ENCODE data around the gene DDRGK1. TPM values are rescaled to one million over a fixed set of nuclear protein-coding genes. Genes with fewer than 3 reads are reported as not detected.
"Not testable (repeated sequence)": the region's sequence is repeated elsewhere in the genome, so short reads cannot be mapped to it uniquely, and the experiment has no call there.

Gene DDRGK1
- total RNA-seq, 1 experiment from 2014 or later: 22.0 TPM

GRCh38 chr20:3224681-3225421 is 20.4 kb upstream of the DDRGK1 start:
- Histone ChIP-seq H3K27ac (ENCODE audit: low read length) (no peak overlapping the region), H3K9ac (ENCODE audit: low read length) (no peak overlapping the region), H3K27me3 (ENCODE audit: low read length) (no peaks in the 10 kb centered on the region), H3K79me2 (ENCODE audit: low read length) (no peaks in the 10 kb centered on the region), H3K9me2 (replicated peaks; ENCODE audit: insufficient read depth, low read length) (no peaks in the 10 kb centered on the region), H3K9me3 (ENCODE audit: low read length) (no peaks in the 10 kb centered on the region), H2AFZ (ENCODE audit: low read length) (no peak overlapping the region), H3K36me3 (ENCODE audit: insufficient read depth, low read length) (no peaks in the 10 kb centered on the region), H3K4me3 (ENCODE audit: low read length) (no peak overlapping the region), H4K20me1 (ENCODE audit: insufficient read depth, low read depth, low read length) (no peaks in the 10 kb centered on the region), H3K4me2 (ENCODE audit: low read depth, low read length, poor library complexity, severe bottlenecking) (no peak overlapping the region), H3K4me1 (ENCODE audit: low read length) (no peaks in the 10 kb centered on the region)
- no peak for DNase-seq

- Histone ChIP-seq H2AFZ (ENCODE audit: low read length) (no peak overlapping the region), H4K20me1 (ENCODE audit: insufficient read depth, low read depth, low read length) (no peaks in the 10 kb centered on the region), H3K4me1 (ENCODE audit: low read length) (no peaks in the 10 kb centered on the region), H3K36me3 (ENCODE audit: insufficient read depth, low read length) (no peaks in the 10 kb centered on the region), H3K9me2 (replicated peaks; ENCODE audit: insufficient read depth, low read length) (no peaks in the 10 kb centered on the region), H3K27me3 (ENCODE audit: low read length) (no peaks in the 10 kb centered on the region), H3K79me2 (ENCODE audit: low read length) (no peaks in the 10 kb centered on the region), H3K4me3 (ENCODE audit: low read length) (no peak overlapping the region), H3K9me3 (ENCODE audit: low read length) (no peaks in the 10 kb centered on the region), H3K4me2 (ENCODE audit: low read depth, low read length, poor library complexity, severe bottlenecking) (no peak overlapping the region), H3K27ac (ENCODE audit: low read length) (no peak overlapping the region), H3K9ac (ENCODE audit: low read length) (no peak overlapping the region)
- DNase-seq: no peak
These were observed 19.7 kb upstream of the DDRGK1 start for GRCh38 chr20:3223994-3224680.

GRCh38 chr20:3223651-3223993 is 19.1 kb upstream of the DDRGK1 start:
- Histone ChIP-seq H3K4me1 (ENCODE audit: low read length) (no peaks in the 10 kb centered on the region), H2AFZ (ENCODE audit: low read length) (no peak overlapping the region), H3K9me2 (replicated peaks; ENCODE audit: insufficient read depth, low read length) (no peaks in the 10 kb centered on the region), H3K79me2 (ENCODE audit: low read length) (no peaks in the 10 kb centered on the region), H3K9me3 (ENCODE audit: low read length) (no peaks in the 10 kb centered on the region), H3K27me3 (ENCODE audit: low read length) (no peaks in the 10 kb centered on the region), H3K4me3 (ENCODE audit: low read length) (no peak overlapping the region), H3K4me2 (ENCODE audit: low read depth, low read length, poor library complexity, severe bottlenecking) (no peak overlapping the region), H4K20me1 (ENCODE audit: insufficient read depth, low read depth, low read length) (no peaks in the 10 kb centered on the region), H3K27ac (ENCODE audit: low read length) (no peak overlapping the region), H3K36me3 (ENCODE audit: insufficient read depth, low read length) (no peaks in the 10 kb centered on the region), H3K9ac (ENCODE audit: low read length) (no peak overlapping the region)
- no peak for DNase-seq

GRCh38 chr20:3222635-3223600 is 18.4 kb upstream of the DDRGK1 start:
- H3K4me2 ChIP-seq (ENCODE audit: low read depth, low read length, poor library complexity, severe bottlenecking): no peak overlapping the region
- H3K4me1 ChIP-seq (ENCODE audit: low read length): peaks cover 3% of the 10 kb centered on the region; the same call in 1 of the 2 replicates

GRCh38 chr20:3221398-3222226 is 17.1 kb upstream of the DDRGK1 start:
- Histone ChIP-seq H3K9me2 (replicated peaks; ENCODE audit: insufficient read depth, low read length) (no peaks in the 10 kb centered on the region), H3K36me3 (ENCODE audit: insufficient read depth, low read length) (no peaks in the 10 kb centered on the region), H3K9ac (ENCODE audit: low read length) (no peak overlapping the region), H3K27me3 (ENCODE audit: low read length) (no peaks in the 10 kb centered on the region), H4K20me1 (ENCODE audit: insufficient read depth, low read depth, low read length) (no peaks in the 10 kb centered on the region), H2AFZ (ENCODE audit: low read length) (no peak overlapping the region), H3K4me3 (ENCODE audit: low read length) (no peak overlapping the region), H3K27ac (ENCODE audit: low read length) (no peak overlapping the region), H3K9me3 (ENCODE audit: low read length) (no peaks in the 10 kb centered on the region), H3K4me2 (ENCODE audit: low read depth, low read length, poor library complexity, severe bottlenecking) (no peak overlapping the region), H3K4me1 (ENCODE audit: low read length) (peaks cover 3% of the 10 kb centered on the region; the same call in 1 of the 2 replicates), H3K79me2 (ENCODE audit: low read length) (no peaks in the 10 kb centered on the region)
- DNase-seq: no peak

More at GRCh38 chr20:3222635-3223600, 18.4 kb upstream of the DDRGK1 start:
- Histone ChIP-seq H4K20me1 (ENCODE audit: insufficient read depth, low read depth, low read length) (no peaks in the 10 kb centered on the region), H3K4me3 (ENCODE audit: low read length) (no peak overlapping the region), H3K9me3 (ENCODE audit: low read length) (no peaks in the 10 kb centered on the region), H3K27ac (ENCODE audit: low read length) (no peak overlapping the region), H3K27me3 (ENCODE audit: low read length) (no peaks in the 10 kb centered on the region), H3K79me2 (ENCODE audit: low read length) (no peaks in the 10 kb centered on the region), H2AFZ (ENCODE audit: low read length) (no peak overlapping the region), H3K9ac (ENCODE audit: low read length) (no peak overlapping the region), H3K36me3 (ENCODE audit: insufficient read depth, low read length) (no peaks in the 10 kb centered on the region), H3K9me2 (replicated peaks; ENCODE audit: insufficient read depth, low read length) (no peaks in the 10 kb centered on the region)
- no peak for DNase-seq

- Histone ChIP-seq H3K27me3 (ENCODE audit: low read length) (no peaks in the 10 kb centered on the region), H2AFZ (ENCODE audit: low read length) (no peak overlapping the region), H3K4me3 (ENCODE audit: low read length) (no peak overlapping the region), H3K27ac (ENCODE audit: low read length) (no peak overlapping the region), H3K79me2 (ENCODE audit: low read length) (0 out of 2 replicates have a peak, but pooled peaks cover 2% of the 10 kb centered on the region), H3K9me2 (replicated peaks; ENCODE audit: insufficient read depth, low read length) (no peaks in the 10 kb centered on the region), H3K9me3 (ENCODE audit: low read length) (no peaks in the 10 kb centered on the region), H3K4me2 (ENCODE audit: low read depth, low read length, poor library complexity, severe bottlenecking) (peak overlapping the region; percentile 37), H3K4me1 (ENCODE audit: low read length) (peaks cover 3% of the 10 kb centered on the region; the same call in 1 of the 2 replicates), H3K36me3 (ENCODE audit: insufficient read depth, low read length) (peaks cover 10% of the 10 kb centered on the region), H3K9ac (ENCODE audit: low read length) (no peak overlapping the region), H4K20me1 (ENCODE audit: insufficient read depth, low read depth, low read length) (no peaks in the 10 kb centered on the region)
- DNase-seq: peak; percentile 91
These were observed 14.0 kb upstream of the DDRGK1 start for GRCh38 chr20:3218307-3218988.

GRCh38 chr20:3215359-3215917 is 11.0 kb upstream of the DDRGK1 start:
- not testable (repeated sequence) for H2AFZ ChIP-seq (ENCODE audit: low read length); DNase-seq; H3K27me3 ChIP-seq (ENCODE audit: low read length); H3K9me2 ChIP-seq (replicated peaks; ENCODE audit: insufficient read depth, low read length); H3K9me3 ChIP-seq (ENCODE audit: low read length); H3K27ac ChIP-seq (ENCODE audit: low read length); H3K9ac ChIP-seq (ENCODE audit: low read length); H4K20me1 ChIP-seq (ENCODE audit: insufficient read depth, low read depth, low read length); H3K4me2 ChIP-seq (ENCODE audit: low read depth, low read length, poor library complexity, severe bottlenecking); H3K4me3 ChIP-seq (ENCODE audit: low read length)
- Histone ChIP-seq H3K4me1 (ENCODE audit: low read length) (peaks cover 10% of the 10 kb centered on the region), H3K36me3 (ENCODE audit: insufficient read depth, low read length) (peaks cover 16% of the 10 kb centered on the region), H3K79me2 (ENCODE audit: low read length) (peaks cover 32% of the 10 kb centered on the region)
